Smooth muscle cell of the brain vasculature (primary cell): ENCODE results near the gene FNIP2.
"Not testable (repeated sequence)": the region's sequence is repeated elsewhere in the genome, so short reads cannot be mapped to it uniquely, and the experiment has no call there.

Experiments
- DNase-seq: peaks from one replicate; pipeline ENCODE4 v3.0.0-alpha.2; 2012; ENCODE audit warnings: low read depth, low spot score

The FNIP2 gene

DNA sequence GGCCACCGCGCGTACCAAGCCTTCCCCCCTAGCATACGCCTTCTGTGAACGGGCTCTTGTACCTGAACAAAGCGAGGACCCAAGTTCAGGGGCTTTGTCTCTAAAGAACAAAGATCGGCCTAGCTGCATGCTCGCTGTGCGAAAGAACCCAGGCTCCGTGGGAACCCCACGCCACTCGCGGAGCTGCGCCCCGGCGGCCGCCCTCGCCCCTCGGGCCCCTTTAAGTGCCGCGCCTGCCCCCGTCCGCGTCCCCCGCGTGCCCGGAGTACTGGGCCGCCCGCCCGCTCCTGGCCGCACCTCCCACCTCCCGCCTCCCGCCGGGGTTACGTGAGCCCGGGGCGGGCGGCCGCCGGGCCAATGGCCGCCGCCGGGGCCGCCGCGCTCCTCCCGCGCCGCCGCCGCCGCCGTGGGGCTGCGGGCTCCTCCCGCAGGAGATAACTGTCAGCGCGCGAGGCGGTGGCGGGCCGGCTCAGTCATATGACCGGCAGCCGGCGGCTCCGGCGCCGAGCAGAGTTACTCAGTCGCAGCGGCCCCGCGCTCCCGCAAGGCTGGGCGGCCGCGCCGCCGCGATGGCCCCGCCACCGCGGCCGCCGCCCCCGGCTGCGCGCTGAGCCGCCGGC lies at the start of gene FNIP2:
Gene FNIP2 (plus strand): TSS at position 472 of the 620 bp plus-strand sequence. CDS start 187 bp downstream, outside the sequence.
- DNase-seq = no peak

DNA sequence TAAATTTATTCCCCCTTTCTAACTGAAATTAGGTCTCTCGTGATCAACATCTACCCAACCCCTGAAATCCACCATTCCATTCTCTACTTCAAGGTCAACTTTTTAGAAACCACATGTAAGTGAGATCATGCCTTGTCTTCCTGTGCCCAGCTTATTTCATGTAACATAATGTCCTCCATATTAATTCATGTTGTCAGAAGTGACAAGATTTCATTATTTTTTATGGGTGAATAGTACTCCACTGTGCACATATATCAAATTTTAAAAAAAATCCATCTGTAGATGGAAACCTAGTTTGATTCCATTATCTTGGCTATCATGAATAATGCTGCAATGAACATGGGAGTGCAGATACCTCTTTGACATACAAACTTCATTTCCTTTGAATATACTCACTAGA lies 47.1 kb upstream of the FNIP2 start:
- DNase-seq = no peak

DNA sequence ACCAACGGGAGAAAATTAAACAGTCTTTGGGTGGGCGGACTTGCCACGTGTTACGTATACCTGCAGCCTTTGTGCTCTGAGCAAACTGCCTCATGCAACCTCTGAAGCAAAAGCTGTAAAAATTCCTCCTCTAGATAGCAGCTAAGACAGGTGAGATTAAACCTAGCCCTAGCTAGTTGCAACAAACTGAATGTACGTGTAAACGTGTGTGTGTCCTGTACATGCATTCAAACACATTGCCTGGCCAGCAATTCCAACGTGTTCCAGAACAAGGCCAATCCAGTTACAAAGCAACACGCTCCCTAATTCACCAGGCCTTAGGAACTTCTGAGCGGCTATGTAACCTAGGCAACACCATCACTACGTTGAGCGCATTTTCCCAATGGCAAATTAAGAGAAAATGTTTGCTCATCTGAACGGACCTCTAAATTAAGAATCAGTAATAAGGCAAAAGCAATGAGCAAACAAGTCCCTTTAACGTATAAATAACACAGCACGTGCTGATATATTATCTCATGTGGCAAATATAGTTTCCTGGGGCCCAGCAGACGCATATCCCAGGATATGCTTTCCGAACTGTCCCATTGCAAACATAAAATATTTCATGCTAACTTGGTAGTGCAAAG lies 46.4 kb upstream of the FNIP2 start:
- DNase-seq = no peak

DNA sequence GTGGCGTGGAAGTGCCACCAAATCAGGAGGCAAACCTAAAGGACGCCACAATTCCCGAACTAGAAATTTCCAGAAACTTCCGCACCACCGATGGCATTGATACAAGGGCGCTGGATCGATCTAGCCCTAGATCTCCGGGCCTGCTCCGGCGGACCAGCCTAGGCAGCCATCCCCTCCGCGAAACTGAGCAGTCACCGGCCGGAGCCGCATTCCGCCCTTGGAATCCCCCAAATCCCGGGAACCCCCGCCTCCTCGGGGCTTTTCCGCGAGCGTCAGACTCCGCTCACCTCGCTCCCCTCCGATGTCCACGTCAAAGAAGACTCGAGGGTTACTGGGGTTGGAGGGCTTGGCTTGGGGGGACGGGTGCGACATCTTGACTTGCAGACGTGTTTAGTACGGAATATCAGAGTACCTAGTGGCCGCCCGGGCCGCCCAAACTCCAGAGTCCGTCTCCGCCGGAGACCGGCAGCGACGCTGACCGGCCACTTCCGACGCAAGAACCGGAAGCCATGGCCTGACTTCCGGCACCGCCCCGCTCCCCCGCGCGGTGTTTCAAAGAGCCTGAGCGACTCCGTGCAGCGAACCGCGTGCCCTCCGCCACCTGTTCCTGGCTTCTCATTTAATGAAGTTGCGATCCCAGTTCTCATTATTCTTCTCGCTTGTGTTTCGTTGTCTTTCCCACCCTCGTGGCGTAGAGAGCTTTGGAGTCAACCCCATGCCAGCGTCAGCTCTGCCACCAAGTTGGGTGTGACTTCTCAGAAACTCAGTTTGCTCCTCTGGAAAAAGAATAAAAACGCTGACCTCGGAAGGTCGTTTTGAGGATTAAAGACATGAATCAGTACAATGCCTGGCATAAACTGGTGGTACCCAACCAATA lies 45.7 kb upstream of the FNIP2 start, which contains the start of gene PPID:
Gene PPID (minus strand): TSS at position 480 of the 877 bp plus-strand sequence. CDS start 108 bp downstream, at position 372.
- peak; percentile 29 for DNase-seq

DNA sequence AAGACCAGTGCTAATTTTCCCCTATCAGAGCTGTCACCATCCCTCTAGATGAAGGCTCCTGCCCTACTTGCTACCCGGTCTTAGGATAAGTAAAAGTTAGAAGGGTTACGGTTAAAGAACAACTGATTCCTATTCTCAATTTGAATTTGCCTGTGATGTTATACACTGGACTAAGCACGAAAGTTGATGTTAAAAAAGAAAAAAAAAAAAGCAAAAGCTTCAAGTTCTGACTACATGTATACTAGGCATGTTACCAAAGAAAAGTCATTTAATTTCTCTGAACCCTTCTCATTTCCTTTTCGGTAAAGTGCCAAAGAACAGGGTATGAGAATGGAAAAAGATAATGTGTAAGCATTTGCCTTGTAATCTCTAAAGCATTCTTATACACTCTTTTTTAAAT lies 44.2 kb upstream of the FNIP2 start:
- no peak for DNase-seq

DNA sequence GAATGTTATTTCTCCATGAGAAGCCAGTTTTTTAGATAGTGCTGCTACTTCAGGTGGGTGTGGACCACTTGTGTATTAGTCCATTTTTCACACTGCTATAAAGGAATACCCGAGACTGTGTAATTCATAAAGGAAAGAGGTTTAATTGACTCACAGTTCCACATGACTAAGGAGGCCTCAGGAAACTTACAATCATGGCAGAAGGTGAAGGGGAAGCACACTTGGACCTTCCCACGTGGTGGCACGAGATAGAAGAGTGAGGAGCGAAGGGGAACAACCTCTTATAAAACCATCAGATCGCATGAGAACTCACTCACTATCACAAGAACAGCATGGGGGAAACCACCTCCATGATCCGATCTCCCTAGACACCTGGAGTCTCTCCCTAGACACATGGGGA lies 42.2 kb upstream of the FNIP2 start:
- DNase-seq = no peak

DNA sequence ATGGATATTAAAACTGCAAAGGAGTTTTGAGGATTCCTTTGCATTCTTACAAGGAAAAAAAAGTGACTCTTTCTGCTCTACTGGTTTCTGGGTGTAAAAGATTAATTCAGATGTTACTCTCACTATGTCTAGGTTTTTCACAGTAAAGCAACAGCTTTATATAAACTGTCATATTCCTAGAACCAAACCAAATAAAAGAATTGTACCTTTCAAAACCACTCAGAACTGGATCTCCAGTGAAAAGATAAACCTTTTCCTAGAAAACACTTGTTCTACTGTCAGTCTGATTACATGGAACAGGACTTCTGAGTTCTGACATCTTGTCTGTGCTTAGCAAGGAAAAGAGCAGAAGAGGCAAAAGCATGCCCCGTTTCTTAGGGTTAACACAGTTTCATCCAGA lies 40.6 kb upstream of the FNIP2 start:
- no peak for DNase-seq

DNA sequence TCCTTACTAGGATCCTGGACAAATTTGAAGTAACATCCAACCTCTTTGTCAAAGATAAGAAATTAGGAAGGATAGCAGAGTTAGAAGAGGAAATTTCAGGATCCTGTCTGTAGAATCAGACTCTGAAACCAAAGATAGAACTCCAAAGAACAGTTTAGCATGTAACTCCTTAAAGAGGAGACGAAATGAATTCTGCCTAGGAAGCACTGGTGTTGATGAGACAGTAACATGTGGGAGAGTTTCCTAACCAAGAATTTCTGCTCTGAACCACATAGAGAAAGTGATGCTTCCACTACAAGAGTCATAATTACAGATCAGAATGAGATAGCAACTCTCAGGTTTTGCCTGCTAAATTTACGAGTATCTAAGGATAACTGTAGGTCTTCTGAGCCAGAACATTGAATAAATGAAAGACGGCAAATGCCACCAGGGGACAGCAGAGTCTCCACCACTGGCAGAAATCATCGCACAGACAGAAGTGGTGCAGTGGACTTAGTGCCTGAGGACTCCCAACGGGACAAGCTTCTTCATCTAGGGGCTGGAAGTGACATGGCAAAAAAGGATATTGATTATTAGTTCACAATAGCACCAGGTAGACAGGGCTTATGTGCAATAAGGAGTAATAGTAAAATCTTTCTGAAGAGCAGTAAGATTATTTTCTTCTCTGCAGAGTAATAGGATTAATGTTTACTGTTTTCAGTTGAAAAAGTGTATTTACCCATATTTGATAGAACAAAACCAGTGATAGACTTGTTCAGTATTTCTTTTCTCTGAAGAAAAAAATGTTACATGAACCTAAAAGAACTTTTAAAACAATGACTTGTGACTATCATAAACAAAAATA lies 38.9 kb upstream of the FNIP2 start:
- peak; percentile 31 for DNase-seq

DNA sequence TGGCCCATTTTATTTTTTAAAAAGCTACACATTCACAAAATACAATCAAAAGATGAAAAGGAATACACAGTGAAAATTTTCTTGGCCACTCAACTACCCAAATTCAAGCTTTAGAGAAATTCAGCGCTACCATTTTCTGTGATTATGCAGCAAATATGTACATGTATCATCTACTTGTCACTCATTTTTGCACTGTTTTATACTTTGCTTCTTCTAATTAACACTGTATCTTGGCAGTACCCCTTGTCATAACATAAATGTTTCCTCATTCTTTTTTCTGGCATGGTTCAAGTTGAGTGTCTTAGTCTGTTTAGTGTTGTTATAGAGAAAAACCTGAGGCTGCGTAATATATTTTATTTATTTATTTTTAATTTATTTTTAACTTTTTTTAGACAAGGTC lies 30.0 kb upstream of the FNIP2 start:
- DNase-seq = no peak

DNA sequence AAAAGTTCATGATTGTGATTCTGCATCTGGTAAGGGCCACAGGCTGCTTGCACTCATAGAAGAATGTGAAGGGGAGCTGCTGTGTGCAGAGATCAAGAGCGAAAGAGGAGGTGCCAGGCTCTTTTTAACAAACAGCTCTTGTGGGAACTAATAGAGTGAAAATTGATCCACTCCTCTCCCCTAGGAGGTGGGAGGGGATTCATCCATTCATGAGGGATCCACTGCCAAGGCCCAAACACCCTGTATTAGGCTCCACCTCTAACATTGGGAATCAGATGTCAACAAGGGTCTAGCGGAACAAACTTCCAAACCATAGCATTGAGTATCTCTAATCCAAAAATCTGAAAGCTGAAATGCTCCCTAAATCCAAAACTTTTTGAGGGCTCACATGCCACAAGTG lies 29.2 kb upstream of the FNIP2 start:
- no peak for DNase-seq

DNA sequence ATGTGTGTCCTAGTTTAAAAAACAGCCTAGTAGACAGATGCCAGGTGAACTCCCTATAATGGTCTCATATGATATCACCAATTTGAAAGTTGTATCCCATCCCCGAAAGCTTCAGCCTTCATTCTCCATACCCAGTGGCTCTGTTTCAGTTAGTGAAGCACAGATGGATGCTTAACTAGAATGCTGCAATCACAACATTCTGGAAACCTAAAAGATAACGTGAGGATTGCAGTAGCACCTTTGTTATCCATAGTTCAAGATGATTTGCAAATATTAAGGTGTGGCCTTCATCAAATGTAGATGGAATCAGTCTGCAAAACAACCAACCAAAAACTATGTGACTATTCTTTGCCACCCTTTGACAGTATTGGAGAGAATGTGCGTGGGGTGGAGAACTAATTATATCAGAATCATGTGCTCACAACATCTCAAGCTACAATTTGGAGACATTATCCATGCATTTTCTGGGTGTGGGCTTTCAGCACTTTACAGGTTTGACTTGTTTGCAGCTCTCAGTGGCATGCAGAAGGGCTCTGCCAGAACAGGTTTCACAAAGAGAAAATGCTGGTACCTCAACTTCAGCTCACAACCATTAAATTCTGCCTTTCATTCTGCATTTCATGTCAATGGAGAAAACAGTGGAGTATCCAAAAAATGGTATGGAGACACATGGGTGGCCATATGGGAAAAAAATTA lies 27.4 kb upstream of the FNIP2 start:
- DNase-seq = no peak

DNA sequence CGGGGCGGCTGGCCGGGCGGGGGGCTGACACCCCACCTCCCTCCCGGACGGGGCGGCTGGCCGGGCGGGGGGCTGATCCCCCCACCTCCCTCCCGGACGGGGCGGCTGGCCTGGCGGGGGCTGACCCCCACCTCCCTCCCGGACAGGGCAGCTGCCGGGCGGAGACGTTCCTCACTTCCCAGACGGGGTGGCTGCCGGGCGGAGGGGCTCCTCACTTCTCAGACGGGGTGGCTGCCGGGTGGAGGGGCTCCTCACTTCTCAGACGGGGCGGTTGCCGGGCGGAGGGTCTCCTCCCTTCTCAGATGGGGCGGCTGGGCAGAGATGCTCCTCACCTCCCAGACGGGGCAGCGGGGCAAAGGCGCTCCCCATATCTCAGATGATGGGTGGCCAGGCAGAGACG lies 22.3 kb upstream of the FNIP2 start:
- not testable (repeated sequence) for DNase-seq

DNA sequence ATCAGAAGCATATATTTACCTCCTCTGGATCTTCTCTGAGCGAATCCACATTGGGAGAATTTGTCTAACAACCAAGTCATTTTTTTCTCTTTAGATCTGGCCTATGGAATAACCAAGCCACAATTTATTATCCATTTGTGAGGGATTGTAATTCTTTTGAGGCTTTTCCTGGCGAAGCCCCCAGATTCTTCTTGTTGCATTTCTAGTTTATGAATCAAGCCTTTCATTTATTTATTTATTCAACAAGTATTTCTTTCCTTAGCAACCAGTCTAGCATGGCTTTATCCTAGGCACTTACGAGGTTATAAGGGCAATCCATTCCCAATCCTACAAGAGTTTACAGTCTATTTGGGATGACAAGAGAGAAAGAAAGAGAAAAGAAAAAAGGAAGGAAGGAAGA lies 18.4 kb upstream of the FNIP2 start:
- DNase-seq = no peak

DNA sequence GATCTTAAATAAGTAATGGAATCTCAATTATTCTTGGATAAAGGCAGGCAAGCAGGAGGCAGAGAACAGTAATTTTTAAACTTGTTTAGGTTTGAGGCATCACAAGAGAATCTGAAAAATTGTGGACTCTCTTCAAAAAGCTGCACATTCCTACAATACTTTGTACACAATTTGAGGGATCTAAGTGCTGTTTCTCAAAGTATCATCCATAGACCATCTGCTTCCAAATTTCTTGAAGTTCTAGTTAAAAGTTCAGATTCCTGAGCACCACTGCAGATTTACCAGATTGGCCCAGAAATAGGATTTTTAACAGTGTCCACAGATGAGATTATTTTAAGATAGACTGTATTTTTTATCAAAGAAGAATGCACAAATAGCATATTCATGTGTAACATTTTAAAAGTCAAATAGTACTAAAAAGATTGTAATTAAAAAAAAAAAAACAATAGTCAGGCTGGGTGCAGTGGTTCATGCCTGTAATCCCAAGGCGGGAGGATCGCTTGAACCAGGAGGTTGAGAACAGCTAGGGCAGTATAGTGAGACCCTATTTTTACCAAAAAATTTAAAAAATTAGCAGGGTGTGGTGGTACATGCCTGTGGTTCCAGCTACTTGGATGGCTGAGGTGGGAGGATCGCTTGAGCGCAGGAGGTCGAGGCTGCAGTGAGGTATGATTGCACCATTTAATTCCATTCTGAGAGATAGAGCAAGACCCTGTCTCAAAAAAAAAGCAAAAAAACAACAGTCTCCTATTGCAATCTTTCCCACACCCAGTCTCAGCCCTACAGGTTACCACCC lies 14.2 kb upstream of the FNIP2 start:
- DNase-seq = no peak

DNA sequence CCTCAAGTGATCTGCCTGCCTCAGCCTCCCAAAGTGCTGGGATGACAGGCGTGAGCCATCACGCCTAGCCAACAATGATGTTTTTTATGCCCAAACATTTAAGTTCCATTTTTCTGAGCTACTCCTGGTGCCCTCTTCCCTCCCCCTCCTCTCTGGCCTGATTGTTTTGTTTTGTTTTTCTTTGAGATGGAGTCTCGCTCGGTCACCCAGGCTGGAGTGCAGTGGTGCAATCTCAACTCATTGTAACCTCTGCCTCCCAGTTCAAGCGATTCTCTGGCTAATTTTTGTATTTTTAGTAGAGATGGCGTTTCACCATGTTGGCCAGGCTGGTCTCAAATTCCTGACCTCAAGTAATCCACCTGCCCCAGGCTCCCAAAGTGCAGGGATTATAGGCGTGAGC lies 13.0 kb upstream of the FNIP2 start:
- not testable (repeated sequence) for DNase-seq

DNA sequence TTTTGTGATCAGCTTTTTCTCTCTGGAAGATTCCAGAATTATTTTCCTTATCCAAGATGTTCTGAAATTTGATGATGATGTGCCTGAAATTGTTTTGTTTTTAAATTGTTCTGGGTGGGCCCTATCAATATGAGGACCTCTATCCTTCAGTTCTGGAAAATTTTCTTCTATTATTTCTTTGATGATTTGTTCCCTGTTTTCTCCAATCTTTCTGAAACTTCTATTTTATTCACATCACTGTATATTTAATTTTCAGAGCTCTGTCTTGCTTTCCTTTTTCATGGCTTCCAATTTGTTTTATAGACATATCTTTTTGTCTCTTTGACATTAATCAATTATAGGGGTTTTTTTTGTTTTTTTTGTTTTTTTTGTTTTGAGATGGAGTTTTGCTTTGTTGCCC lies 12.2 kb upstream of the FNIP2 start:
- no peak for DNase-seq

DNA sequence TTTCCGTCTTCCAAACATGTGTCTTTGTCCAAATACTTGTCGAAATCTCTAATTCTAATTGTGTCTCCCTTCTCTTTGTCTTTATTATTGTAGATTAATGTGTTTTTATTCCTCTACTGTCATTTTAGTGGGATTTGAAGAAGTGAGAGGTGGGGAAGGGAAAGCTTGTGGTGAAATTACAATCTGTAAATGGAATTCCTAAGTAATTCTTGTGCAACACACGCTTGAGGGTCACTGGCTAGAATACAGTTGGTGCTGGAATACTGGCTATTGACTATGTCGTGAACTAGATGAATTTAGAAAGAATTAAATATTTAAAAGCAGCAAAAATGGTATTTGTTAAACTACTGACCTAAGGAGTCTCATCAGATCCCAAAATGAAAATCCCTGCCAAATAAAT lies 10.7 kb upstream of the FNIP2 start:
- no peak for DNase-seq

DNA sequence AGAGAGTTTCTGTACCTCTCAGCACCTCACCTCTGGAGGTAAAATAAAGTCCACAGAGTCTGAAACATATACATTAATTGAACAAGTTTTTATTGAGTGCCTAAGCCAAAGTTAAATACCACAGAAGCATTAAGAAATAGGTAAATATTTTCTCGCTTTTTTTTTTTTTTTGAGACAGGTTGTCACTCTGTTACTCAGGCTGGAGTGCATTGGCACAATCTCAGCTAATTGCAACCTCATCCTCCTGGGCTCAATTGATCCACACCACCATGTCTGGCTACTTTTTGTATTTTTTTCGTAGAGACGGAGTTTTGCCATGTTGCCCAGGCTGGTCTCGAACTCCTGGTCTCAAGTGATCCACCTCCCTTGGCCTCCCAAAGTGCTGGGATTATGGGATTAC lies 10.1 kb upstream of the FNIP2 start:
- no peak for DNase-seq

DNA sequence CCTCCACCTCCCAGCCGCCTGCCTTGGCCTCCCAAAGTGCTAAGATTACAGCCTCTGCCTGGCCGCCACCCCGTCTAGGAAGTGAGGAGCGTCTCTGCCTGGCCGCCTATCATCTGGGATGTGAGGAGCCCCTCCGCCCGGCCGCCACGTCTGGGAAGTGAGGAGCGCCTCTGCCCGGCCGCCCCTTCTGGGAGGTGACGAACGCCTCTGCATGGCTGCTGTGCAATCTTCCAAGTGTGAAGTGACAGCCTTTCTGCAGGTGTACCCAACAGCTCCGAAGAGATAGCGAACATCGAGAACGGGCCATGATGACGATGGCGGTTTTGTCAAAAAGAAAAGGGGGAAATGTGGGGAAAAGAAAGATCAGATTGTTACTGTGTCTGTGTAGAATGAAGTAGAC lies 9.3 kb upstream of the FNIP2 start:
- not testable (repeated sequence) for DNase-seq

DNA sequence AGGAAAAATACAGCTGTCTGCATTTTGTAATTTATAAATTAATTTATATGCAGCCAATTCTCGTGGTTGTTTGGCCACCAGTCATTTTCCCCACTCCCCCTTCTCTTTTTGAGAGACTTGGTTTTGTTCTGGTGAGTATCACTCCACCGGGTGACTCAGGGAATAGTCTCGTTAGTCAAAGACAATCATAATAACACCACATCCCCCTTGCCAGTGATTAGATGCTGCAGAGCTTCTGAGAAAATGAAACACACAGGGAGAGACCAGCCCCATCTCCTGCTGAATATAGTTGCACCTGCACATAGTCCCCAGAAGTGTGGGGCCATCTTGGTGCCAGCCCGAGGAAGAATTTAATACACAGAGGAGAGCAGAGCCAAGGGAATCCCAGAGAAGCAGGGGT lies 8.0 kb upstream of the FNIP2 start:
- no peak for DNase-seq
